Ascending aorta (tissue), 2 donors: ENCODE data around the gene ISG20L2. TPM values are rescaled to one million over a fixed set of nuclear protein-coding genes. Genes with fewer than 3 reads are reported as not detected.

Experiments
- DNase-seq, 2 donors: peaks; one replicate each; pipeline ENCODE4 v3.0.0-alpha.2; 2019; ENCODE audit warnings: low spot score in 2 of 2
- H3K27ac ChIP-seq, 2 donors: fragments of 200-600 bp; sonication (generic); one replicate each; pipeline ENCODE4 v1.5.1; 2016 to 2017; ENCODE audit warnings: mild to moderate bottlenecking in 1 of 2
- H3K27me3 ChIP-seq: fragments of 200-600 bp; sonication (generic); one replicate; pipeline ENCODE4 v1.5.1; 2017
- H3K36me3 ChIP-seq, 2 donors: fragments of 200-600 bp; sonication (generic); one replicate each; pipeline ENCODE4 v1.5.1; 2016
- H3K4me1 ChIP-seq, 2 donors: fragments of 200-600 bp; sonication (generic); one replicate each; pipeline ENCODE4 v1.5.1; 2016 to 2017; ENCODE audit warnings: mild to moderate bottlenecking in 1 of 2
- H3K4me3 ChIP-seq, 2 donors: fragments of 200-600 bp; sonication (generic); one replicate each; pipeline ENCODE4 v1.5.1; 2016 to 2017; ENCODE audit warnings: mild to moderate bottlenecking in 1 of 2
- H3K9me3 ChIP-seq, 2 donors: fragments of 200-600 bp; sonication (generic); one replicate each; pipeline ENCODE4 v1.5.1; 2016
- CTCF ChIP-seq, 3 experiments: fragments of 200-600 bp in 2 of 3; fragments of 450-650 bp in 1 of 3; sonication (generic) in 2 of 3; IDR thresholded peaks; one replicate each; pipeline ENCODE4 v1.5.1; 2016 to 2019; ENCODE audit warnings: antibody characterized with exemption in 3 of 3, mild to moderate bottlenecking in 1 of 3, moderate library complexity in 1 of 3
- intact Hi-C: fragments of 100-400 bp; cut with DNase I; formaldehyde crosslinking; loops from one replicate; pipeline ENCODE4 v1.15.1; 2023
- total RNA-seq: library from RNA; depleted of rRNA; stranded (reverse); fragments of >200 nt; gene quantifications from one replicate; pipeline ENCODE4 v1.1.0, GENCODE V29; 2016

The ISG20L2 gene
- total RNA-seq, 1 donor from 2014 or later = 7.8 TPM

- TF ChIP-seq CTCF (IDR thresholded peaks at IDR 0.05) = no peak
- Histone ChIP-seq H3K4me1 (peaks cover 0 to 5% of the 10 kb centered on the region in 2 donors), H3K36me3 (no peaks in the 10 kb centered on the region), H3K4me3 (no peak overlapping the region), H3K27me3 (no peaks in the 10 kb centered on the region), H3K27ac (no peak overlapping the region), H3K9me3 (no peaks in the 10 kb centered on the region)
- intact Hi-C loops = no loop called here
- DNase-seq = no peak
Measured at GRCh38 chr1:156756355-156756754, 27.8 kb upstream of the ISG20L2 start.

- H3K4me3 ChIP-seq = no peak overlapping the region
- peaks cover 0 to 5% of the 10 kb centered on the region in 2 donors for H3K4me1 ChIP-seq
- intact Hi-C loops = no loop called here
- H3K27me3 ChIP-seq = no peaks in the 10 kb centered on the region
- H3K27ac ChIP-seq = no peak overlapping the region
- H3K9me3 ChIP-seq = no peaks in the 10 kb centered on the region
- no peak for TF ChIP-seq CTCF (IDR thresholded peaks at IDR 0.05)
- no peak for DNase-seq
- H3K36me3 ChIP-seq = no peaks in the 10 kb centered on the region
Measured at GRCh38 chr1:156755527-156755950, 27.0 kb upstream of the ISG20L2 start.

GRCh38 chr1:156754219-156754618 is 25.7 kb upstream of the ISG20L2 start:
- DNase-seq = no peak
- Histone ChIP-seq H3K36me3 (no peaks in the 10 kb centered on the region), H3K27me3 (no peaks in the 10 kb centered on the region), H3K9me3 (no peaks in the 10 kb centered on the region), H3K4me3 (no peak overlapping the region), H3K4me1 (peaks cover 6 to 13% of the 10 kb centered on the region in 2 donors), H3K27ac (no peak overlapping the region)
- intact Hi-C loops = no loop called here
- no peak for TF ChIP-seq CTCF (IDR thresholded peaks at IDR 0.05)

GRCh38 chr1:156752843-156753482 is 24.4 kb upstream of the ISG20L2 start:
- H3K36me3 ChIP-seq = no peaks in the 10 kb centered on the region
- intact Hi-C loops = no loop called here
- H3K4me3 ChIP-seq = peak overlapping the region in 1 of 2 donors; percentile 73
- no peaks in the 10 kb centered on the region for H3K9me3 ChIP-seq
- DNase-seq = no peak
- H3K4me1 ChIP-seq = peaks cover 6 to 23% of the 10 kb centered on the region in 2 donors
- no peak for TF ChIP-seq CTCF (IDR thresholded peaks at IDR 0.05)
- H3K27me3 ChIP-seq = no peaks in the 10 kb centered on the region
- H3K27ac ChIP-seq = peak overlapping the region in 1 of 2 donors; percentile 89

GRCh38 chr1:156751757-156752481 is 23.4 kb upstream of the ISG20L2 start:
- intact Hi-C loops = loop anchor here (1.0 kb wide), 3 partner anchors 11 to 24 kb away; partner anchors contain the start of genes ISG20L2, METTL25B, MRPL24 and PRCC
- Histone ChIP-seq H3K27ac (peak overlapping the region; percentile 87 to 89), H3K27me3 (no peaks in the 10 kb centered on the region), H3K4me3 (peak overlapping the region; percentile 73 to 91), H3K36me3 (no peaks in the 10 kb centered on the region), H3K4me1 (peaks cover 10 to 28% of the 10 kb centered on the region in 2 donors), H3K9me3 (no peaks in the 10 kb centered on the region)
- peak in 1 of 3 experiments; percentile 27 for TF ChIP-seq CTCF (IDR thresholded peaks at IDR 0.05)
- peak; percentile 86 to 98 for DNase-seq
